Activated gamma-delta T cell treated with Interleukin-2 at 50 U/mL for 16 hours (primary cell): Measurements from ENCODE around the gene AUTS2.

Experiments
- DNase-seq: peaks from one replicate; pipeline ENCODE4 v3.0.0-alpha.2; 2020

Gene AUTS2

GRCh38 chr7:69692611-69693010 is 94.3 kb downstream of the AUTS2 start:
- DNase-seq: no peak

GRCh38 chr7:69693042-69693441 is 94.8 kb downstream of the AUTS2 start:
- no peak for DNase-seq

- no peak for DNase-seq
These were observed 97.8 kb downstream of the AUTS2 start for GRCh38 chr7:69696054-69696591.

DNA sequence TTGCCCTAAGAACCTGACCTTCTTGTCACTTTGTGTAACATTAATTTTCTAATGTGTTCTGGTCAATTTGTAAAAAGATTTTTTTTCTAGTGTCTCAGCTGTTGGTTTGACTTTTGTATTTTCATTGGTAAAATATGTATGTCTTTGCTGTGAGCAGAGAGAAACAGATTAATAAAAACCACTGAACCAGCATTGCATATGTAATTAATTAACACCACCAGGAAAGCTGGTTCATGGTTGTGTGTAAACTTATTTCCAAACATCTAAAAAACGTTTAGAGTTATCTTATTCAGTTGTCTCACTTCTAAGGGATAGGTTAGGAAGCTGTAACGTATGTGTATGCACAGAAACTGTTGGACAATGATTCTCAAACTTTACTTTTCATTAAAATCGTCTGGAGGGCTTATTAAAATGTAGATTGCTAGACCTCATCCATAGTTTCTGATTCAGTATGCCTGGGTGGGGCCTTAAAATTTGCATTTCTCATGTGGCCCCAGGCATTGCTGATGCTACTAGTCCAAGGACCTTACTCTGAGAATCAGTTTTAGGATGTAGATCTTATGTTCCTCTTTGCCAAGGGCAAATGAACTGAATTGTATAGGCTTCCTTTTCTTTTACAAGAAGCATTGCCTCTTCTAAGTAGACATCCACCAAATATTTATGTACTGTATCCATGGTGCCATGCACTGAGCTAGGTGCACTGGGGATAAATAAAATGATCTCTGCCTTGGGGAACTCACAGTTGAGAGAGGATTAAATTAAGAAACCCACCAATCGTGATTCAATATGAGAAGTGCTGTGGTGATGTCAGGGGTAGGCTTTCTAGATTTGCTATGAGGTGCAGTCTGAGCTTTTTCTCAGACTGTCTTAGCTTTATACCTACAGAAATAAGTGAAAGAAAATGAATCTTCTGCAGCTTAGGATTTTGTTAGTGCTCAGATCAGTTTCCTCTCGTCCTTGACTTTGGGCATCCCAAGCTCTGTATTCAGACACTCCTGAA is 98.7 kb downstream of the AUTS2 start:
- DNase-seq: no peak

DNA sequence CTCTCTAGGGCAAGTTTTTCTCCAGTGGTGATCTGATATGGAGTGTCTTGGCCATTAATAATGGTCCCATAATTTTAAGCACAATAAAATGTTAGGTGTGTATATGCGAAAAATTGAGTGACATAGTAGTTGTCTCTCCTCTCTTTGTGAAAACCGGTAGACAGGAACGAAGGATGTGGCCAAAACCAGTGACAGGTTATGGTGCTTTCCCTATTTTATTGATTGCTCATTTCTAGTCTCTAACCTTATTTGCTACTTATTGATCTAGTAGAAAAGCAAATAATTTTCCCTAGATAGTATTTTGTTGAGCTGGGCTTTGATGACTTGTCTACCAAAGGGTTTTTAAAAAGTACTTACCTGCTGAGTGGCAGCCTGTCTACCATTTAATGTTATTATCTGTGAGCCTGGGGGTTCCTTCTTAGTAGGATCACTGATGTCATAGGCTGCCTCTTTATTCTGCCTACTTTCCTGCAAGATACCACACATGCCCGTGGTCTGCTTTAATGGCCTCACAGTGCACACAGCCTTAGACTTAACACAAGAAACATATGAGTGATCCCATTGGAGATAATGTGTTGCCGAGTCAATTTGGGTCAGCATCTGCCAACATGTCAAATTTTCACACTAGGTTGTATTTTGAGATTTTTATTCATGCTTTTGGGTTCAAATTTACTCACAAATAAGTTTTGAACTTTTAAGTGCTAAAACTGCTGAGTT is 100.0 kb downstream of the AUTS2 start:
- no peak for DNase-seq

GRCh38 chr7:69699931-69700330 is 101.7 kb downstream of the AUTS2 start:
- DNase-seq: no peak

- DNase-seq: no peak
These were observed 102.1 kb downstream of the AUTS2 start for GRCh38 chr7:69700331-69700730.

DNA sequence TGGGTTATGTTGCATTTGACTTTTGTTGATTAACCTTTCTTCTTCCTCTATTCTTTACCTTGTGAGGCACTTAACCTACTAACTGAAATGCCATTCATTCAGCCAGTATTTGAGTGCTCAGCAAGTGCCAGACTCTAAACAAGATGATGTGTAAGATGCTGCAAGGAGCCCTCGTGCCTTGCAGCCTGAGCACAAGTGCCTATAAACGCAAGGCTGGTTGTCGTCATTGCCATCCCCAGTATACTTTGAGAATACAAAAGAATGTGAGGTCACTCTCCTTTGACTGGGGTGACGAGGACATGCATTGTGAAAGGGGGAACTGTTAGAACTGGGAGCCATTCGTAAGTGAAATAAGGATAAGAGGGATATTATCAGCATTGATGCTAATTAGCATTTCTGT is 103.0 kb downstream of the AUTS2 start:
- no peak for DNase-seq

- DNase-seq: no peak
These were observed 104.1 kb downstream of the AUTS2 start for GRCh38 chr7:69702357-69702756.

- no peak for DNase-seq
These were observed 104.8 kb downstream of the AUTS2 start for GRCh38 chr7:69703099-69703498.

- no peak for DNase-seq
These were observed 107.8 kb downstream of the AUTS2 start for GRCh38 chr7:69706070-69706469.

GRCh38 chr7:69708857-69709256 is 110.6 kb downstream of the AUTS2 start:
- DNase-seq: no peak

DNA sequence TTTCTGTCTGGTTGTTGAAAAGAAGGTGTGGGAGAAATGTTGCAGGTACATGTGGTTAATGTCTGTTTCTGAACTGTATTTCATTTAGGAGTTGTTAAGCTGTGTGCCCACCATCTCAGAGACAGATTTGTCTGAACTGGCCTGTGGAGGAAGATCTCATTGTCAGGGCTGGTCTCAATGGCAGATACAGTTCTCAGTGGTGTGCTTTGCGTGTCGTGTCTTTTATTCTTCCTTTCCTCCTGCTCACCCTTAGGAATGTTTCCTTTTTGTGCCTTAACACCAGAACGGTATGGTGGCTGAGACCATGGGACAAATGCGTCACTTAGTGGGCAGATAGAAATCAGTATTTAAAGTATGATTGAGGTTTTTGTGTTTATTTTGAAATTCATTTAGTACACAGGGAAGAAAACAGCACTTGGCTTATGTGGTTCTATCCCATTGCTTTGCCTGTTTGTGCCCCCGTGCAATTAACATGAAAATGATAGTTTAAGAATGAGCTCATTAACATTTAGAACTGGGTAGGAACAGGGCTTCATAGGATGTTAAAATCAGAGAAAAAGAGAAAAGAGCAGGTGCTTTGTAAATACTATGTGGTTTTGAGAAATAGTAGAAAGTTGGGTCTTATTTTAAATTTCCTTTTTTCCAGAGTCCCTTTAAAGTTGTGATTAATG is 112.6 kb downstream of the AUTS2 start:
- no peak for DNase-seq

DNA sequence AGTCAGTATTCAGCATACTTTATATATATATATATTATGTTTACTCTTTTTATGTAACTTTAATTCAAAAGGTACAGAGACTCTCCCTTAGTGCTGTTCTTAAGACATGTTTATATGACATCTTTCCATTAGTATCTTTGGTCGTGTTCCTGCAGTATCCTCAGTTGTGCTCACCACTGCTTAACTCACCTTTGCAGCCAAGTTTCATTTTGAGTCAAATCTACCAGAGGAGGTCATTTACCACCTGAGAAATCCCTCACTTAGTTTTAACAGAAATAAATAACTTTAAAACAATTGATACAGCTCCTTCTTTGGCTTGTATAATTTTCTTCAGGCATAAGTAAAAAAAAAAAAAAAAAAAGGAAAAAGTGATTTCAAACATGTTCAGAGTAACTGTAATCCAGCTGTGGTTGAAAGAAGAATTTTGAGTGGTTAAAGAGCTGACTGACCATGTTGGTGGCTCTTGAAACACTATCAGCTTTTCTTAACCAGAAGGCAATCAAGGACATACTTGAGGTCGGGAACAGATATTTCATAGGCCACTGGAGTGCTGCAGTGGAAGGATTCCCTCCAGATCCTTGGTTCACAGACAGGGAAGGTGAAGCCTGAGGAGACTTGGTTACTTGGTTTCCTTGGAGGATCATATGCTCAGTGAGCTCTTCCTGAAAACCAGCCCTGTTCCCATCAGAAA is 116.8 kb downstream of the AUTS2 start:
- no peak for DNase-seq

GRCh38 chr7:69717221-69717620 is 118.9 kb downstream of the AUTS2 start:
- no peak for DNase-seq

GRCh38 chr7:69719717-69720116 is 121.4 kb downstream of the AUTS2 start:
- DNase-seq: no peak

DNA sequence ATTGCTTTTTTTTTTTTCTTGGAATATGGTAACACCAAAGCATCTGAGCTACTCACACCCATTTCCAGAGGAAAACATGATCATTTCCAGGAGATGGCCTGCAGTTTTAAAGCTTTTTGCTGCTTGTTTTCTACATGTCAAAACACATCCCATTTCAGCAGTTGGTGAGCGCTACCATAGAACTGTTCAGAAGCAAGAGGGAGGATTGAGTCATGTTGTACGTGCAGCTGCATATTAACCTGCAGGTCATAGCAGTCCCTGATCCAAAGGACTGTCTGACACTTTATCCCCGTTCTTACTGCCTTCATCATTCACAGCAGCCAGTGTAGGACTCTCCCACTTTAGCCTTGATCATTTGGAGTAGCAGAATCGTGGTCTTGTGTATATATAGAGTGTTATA is 124.6 kb downstream of the AUTS2 start:
- DNase-seq: no peak

DNA sequence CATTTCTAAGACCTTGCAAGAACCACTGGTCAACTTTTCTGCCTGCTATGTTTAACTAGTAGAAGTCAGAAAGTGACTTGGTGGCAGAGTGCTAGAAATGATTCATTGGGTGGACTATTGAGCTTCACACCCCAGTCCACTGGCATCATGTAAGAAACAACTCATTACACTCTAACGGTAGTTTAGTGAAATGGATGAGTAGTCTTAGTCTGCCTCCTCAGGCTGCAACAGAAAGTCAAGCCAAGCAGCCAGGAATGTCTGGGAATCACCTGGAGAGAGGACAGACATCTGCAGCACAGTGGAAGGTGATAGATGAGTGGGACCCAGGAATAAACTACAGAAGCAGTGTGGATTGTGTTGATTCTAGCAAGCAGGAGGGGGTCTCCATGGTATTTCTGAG is 125.4 kb downstream of the AUTS2 start:
- no peak for DNase-seq

- DNase-seq: no peak
These were observed 130.0 kb downstream of the AUTS2 start for GRCh38 chr7:69728304-69728703.

GRCh38 chr7:69732203-69732602 is 133.9 kb downstream of the AUTS2 start:
- DNase-seq: no peak

DNA sequence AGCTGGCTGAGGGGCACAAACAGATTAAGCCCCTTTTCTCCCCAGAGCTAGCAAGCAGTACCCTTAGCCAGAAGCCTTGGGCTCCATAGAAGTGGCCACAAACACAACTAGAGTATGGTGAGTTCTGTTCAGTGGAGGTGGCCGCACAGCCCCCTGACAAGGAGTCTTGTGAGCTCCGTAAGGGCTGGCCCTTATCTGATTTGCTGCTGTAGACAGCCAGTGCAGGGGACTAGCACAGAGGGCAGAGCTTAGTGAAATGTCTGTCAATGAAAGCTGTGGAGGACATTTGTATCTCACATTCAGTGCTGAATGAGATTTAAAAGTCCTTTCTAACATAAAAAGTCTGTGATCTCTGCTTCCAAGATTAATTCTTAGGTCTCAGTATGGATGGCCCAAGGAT is 137.3 kb downstream of the AUTS2 start:
- no peak for DNase-seq

GRCh38 chr7:69736126-69736810 is 138.0 kb downstream of the AUTS2 start:
- DNase-seq: no peak
